GM21526 (cell line): ENCODE results near the gene ZNF789.
"Not testable (repeated sequence)": the region's sequence is repeated elsewhere in the genome, so short reads cannot be mapped to it uniquely, and the experiment has no call there.

Source experiments
- ATAC-seq: cut with Tn5 transposase; IDR thresholded peaks from one replicate; pipeline ENCODE4 v1.9.1; 2021; ENCODE audit warnings: moderate library complexity; ENCODE audit not compliant: unreplicated experiment, low FRiP score

The ZNF789 gene

GRCh38 chr7:99501236-99501635 lies 28.5 kb downstream of the ZNF789 start:
- ATAC-seq, result not testable (repeated sequence)

- ATAC-seq, result no peak
Observed at GRCh38 chr7:99504281-99504602, 31.6 kb downstream of the ZNF789 start.

- peak; percentile 68 for ATAC-seq
Observed at GRCh38 chr7:99504603-99505323, 32.1 kb downstream of the ZNF789 start, which contains the start of gene ZKSCAN5. Gene ZKSCAN5 (plus strand): TSS chr7:99504662. CDS start chr7:99506045, 1,383 bp downstream.

- ATAC-seq, result no peak
Observed at GRCh38 chr7:99505324-99505662, 32.6 kb downstream of the ZNF789 start.

- no peak for ATAC-seq
Observed at GRCh38 chr7:99514050-99514449, 41.4 kb downstream of the ZNF789 start.

GRCh38 chr7:99521399-99521798 lies 48.7 kb downstream of the ZNF789 start:
- ATAC-seq, result no peak

- ATAC-seq, result no peak
Observed at GRCh38 chr7:99525713-99526440, 53.2 kb downstream of the ZNF789 start.

- ATAC-seq, result no peak
Observed at GRCh38 chr7:99531354-99531765, 58.7 kb downstream of the ZNF789 start.

GRCh38 chr7:99535667-99536066 lies 63.0 kb downstream of the ZNF789 start:
- ATAC-seq, result no peak
